GM18861 (cell line): ENCODE results near the gene TFAP2A.

Experiments
- ATAC-seq: cut with Tn5 transposase; IDR thresholded peaks from one replicate; pipeline ENCODE4 v1.9.1; 2021; ENCODE audit not compliant: unreplicated experiment

TFAP2A gene

DNA sequence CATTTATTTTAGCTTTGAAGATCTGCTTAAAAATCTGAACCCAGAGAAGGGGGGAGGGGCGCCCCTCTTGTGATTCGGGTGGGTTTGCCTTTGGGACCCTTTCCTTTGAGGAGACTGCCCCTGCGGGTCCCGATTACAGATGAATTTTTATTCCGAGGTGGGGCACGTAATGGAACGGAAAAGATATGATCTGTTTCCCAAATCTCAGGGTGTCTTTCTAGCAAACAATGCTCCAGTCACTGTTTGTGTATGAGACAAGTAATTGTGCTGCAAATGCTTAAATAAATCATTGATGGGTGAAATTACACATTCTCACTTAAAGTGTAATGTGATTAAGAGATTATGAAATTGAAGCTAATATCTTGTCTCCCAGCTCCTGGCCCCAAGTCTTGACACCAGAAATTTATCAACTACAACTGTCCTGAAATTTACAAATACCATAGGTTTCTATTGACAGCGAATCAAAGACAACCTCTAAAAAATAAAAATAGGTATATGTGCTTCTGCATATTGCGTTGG lies 30.7 kb downstream of the TFAP2A start:
- no peak for ATAC-seq

DNA sequence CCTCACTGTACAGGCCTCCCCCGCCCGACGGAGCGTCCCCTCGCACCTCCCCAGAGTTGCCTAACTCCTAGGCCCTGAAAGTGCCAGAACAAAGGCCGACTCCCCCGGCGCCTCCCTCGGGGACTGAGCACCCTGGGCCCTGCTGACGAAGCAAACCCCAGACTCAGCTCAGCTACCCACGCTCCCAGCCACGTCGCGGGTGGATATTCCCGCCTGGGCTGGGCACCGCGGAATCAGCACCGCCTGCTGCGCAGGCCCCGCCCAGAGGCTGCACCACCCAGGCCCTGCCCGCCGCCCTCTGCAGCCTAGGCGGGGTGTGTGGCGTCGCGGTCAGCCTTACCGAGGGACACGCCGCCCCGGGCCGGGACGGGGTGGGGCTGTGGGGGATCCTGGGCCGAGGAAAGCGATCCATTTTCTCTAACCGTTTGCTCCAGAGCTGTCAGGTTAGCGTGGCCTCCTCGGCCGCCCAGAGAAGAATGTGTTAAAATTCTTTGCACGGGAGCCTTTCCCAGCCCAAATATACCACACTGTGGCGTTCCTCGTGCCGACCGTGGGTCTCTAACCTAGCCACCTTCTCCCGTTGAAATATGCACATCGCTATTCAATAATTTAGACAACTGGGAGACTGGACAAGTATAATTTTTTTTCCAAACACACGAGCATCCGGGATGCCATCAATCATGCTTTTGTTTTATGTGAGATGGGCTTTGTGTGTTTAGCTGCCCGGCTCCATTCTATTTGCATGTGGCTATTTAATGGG lies 31.4 kb downstream of the TFAP2A start:
- ATAC-seq = no peak

- no peak for ATAC-seq
Measured at GRCh38 chr6:10382728-10383330, 32.0 kb downstream of the TFAP2A start.

DNA sequence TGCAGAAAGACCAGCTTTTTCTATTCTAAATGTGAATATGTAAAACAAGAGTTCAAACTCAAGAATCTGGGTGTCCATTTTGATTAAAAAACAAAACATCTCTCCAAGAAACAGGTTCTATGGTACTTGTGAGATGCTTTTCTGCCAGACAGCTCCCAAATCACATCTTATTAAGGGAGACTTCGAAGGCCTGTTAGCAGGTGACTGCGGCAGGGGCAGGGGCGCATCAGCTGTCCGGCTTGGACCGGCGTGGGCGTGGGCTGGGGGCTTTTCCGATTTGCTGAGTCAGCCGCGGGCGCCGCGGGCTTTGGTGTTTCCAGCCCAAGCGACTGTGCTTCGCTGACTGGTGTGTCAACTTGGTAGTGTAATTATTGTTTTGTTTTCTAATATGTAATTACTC lies 32.6 kb downstream of the TFAP2A start:
- ATAC-seq = no peak

DNA sequence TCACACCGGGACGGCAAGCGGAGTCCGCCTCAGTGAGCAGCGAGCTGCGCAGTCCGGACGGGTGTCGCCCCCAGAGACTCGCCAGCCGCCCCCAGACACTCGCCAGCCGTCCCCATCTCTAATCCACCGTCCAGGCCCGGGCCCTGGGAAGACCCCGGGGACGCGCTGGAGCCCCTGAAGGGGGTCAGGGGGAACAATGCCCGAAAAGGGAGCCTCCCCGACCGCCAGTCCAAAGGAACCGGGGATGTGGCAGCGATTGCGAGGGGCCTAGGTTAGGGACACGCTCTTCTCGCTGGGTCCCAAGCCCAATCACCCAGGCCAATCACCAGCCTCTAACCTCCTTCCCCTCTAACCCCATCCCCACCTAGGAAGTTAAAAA lies 33.1 kb downstream of the TFAP2A start:
- ATAC-seq = no peak

GRCh38 chr6:10381133-10381829 lies 33.6 kb downstream of the TFAP2A start:
- ATAC-seq = no peak

GRCh38 chr6:10375391-10375969 lies 39.4 kb downstream of the TFAP2A start:
- ATAC-seq = no peak

DNA sequence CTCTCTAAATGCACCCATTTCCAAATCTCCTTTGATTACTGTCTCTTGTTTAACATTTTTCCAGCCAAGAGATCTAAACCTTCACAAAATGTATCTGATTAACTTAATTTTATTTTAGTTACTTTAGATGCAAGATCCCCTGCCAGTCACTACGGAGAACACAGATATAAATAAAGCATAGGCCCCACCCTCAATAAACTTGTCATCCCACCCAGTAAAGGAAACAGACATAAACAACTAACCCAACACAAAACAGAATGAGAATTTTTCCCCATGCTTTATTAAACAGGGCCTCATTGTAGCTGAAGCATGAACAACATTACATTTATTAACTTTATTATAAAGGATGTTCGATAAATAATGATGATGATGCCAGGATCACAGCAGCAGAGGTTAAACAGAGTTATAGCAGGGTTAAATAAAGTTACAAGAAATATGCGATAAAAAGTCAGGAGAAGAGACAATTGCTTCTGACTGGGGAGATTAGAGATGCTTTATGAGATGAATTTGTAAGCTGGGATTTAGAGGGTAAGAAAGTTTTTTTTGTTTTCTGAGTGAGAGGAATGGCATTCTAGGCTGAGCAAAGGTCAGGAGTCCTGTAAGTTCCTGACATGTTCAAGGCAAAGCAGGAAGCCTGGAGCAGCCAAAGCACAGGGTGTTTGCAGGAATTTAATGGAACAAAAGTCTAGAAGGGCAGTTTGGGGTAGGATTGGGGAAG lies 41.1 kb downstream of the TFAP2A start:
- ATAC-seq = no peak

DNA sequence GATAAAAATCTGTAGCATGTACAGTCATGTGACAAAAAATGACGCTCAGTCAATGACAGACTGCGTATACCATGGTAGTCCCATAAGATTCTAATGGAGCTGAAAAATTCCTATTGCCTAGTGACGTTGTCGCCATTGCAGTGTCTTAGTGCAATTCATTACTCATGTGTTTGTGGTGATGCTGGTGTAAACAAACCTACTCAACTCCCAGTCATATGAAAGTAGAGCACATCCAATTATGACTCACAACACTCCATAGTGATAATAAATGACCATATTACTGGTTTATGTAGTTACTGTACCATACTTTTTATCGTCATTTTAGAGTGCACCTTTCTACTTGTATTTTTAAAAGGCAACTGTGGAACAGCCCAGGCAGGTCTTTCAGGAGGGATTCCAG lies 45.0 kb downstream of the TFAP2A start:
- no peak for ATAC-seq

GRCh38 chr6:10368861-10369260 lies 46.0 kb downstream of the TFAP2A start:
- ATAC-seq = no peak

DNA sequence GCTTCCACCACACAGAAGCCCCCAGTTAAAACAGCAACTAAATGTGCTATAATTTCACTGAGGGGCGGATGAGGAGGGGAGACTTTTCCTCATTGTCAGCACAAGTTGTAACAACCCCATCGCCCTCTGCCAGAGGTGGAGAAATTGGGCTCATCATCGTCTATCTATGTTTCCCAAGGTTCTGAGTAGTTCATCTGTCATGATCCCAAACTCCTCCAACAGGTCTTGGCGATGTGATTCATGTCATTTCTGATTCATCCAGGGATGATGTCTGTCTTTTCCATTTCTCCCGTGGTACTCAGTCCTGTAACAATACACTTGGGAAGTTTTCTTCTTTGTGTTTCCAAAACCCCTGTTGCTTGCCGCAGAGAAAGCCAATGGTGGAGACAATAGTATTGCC lies 51.0 kb downstream of the TFAP2A start:
- no peak for ATAC-seq

GRCh38 chr6:10362300-10362699 lies 52.6 kb downstream of the TFAP2A start:
- no peak for ATAC-seq

GRCh38 chr6:10361428-10361827 lies 53.4 kb downstream of the TFAP2A start:
- ATAC-seq = no peak

- no peak for ATAC-seq
Measured at GRCh38 chr6:10359581-10359980, 55.3 kb downstream of the TFAP2A start.

DNA sequence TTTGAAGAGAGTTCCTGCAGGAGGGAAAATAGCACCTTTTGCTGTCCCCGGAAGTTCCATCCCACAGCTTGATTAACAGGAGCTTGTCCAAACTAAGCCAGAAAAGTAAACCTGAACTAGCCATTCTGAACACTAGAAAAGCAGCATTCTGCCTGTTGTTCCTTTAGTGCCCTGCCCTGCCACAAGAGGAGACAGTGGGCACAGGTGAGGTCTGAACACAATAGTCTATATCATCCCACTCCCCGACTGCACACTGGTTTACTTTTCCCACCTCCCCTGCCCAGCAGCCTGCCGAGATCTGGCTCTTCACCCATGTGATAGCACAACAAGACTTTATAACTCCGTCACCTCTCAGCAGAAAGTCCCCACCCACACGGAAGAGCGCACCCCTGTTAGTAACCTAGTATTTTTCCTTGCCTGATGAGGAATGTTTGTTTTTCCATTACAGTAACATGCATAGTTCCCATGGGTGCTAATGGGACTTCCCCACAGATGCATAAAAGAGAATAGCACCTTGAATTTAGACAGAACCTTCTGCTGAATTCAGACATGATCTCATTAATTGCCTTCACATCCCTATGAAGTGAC lies 59.7 kb downstream of the TFAP2A start:
- no peak for ATAC-seq

GRCh38 chr6:10351791-10352190 lies 63.1 kb downstream of the TFAP2A start:
- ATAC-seq = no peak

GRCh38 chr6:10350720-10351119 lies 64.2 kb downstream of the TFAP2A start:
- ATAC-seq = no peak

DNA sequence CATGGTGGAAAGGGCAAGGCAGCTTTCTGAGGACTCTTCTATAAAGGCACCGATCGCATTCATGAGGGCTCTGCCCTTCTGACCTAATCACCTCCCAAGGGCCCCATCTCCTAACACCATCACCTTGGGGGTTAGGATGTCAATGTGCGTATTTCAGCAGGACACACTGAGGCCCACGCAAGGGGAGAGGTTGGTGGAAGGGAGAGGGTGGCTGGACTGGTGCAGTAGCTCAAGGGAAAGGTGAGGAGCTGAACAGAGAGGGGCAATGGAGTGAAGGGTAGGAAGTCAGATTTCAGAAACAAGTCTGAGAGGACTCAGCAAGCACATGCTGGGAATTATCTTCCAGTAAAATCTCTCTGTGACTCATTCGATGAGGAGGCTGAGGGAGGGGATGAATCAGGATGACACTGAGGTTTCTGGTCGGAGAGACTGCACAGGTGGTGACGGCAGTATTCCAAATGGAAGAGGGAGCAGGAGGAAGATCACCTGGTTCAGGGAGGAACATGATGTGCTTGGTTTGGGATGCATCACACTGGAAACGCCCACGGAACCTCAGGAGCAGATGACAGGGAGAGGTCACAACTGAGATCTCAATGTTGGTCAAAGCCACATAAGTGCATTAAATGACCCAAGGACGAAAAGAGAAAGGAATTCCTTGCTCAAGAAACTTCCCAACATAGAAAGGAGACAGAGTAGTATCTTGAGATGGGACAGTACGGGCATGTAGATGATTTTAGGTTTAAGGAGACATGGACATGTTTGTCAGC lies 67.1 kb downstream of the TFAP2A start:
- ATAC-seq = no peak
